Transverse colon (tissue), 4 donors: ENCODE data around the gene PTTG2. TPM values are rescaled to one million over a fixed set of nuclear protein-coding genes. Genes with fewer than 3 reads are reported as not detected.

Experiments
- DNase-seq: peaks from one replicate; pipeline ENCODE4 v3.0.0-alpha.2; 2019
- H3K27ac ChIP-seq, 4 donors: fragments of 200-600 bp; sonication (generic); 2 replicates each; pipeline ENCODE4 v1.5.1; 2016 to 2018; ENCODE audit warnings: inconsistent platforms in 4 of 4
- H3K27me3 ChIP-seq: fragments of 200-600 bp; sonication (generic); 2 replicates; pipeline ENCODE4 v1.5.1; 2017; ENCODE audit warnings: inconsistent platforms
- H3K36me3 ChIP-seq, 4 donors: fragments of 200-600 bp; sonication (generic); 2 replicates each; pipeline ENCODE4 v1.5.1; 2017 to 2019; ENCODE audit warnings: inconsistent platforms in 4 of 4
- H3K4me1 ChIP-seq, 4 donors: fragments of 200-600 bp; sonication (generic); 2 replicates each; pipeline ENCODE4 v1.5.1; 2017 to 2020; ENCODE audit warnings: inconsistent platforms in 4 of 4
- H3K4me3 ChIP-seq, 4 donors: fragments of 200-600 bp; sonication (generic); 1 replicate in 1 of 4; 2 replicates in 3 of 4; pipeline versions ENCODE4 v1.5.1 to v1.6.1; 2017 to 2019; ENCODE audit warnings: inconsistent platforms in 4 of 4
- H3K9me3 ChIP-seq, 2 donors: fragments of 200-600 bp; sonication (generic); 2 replicates each; pipeline ENCODE4 v1.5.1; 2017 to 2019; ENCODE audit warnings: inconsistent platforms in 2 of 2
- EP300 ChIP-seq: sonication (generic); formaldehyde crosslinking; IDR thresholded peaks from one replicate; pipeline ENCODE4 v1.6.1; 2017; ENCODE audit warnings: antibody characterized with exemption, low read depth
- POLR2A ChIP-seq: fragments of 450-650 bp; IDR thresholded peaks from one replicate; pipeline ENCODE4 v1.6.1; 2016; ENCODE audit warnings: antibody characterized with exemption, mild to moderate bottlenecking, moderate library complexity
- POLR2AphosphoS5 ChIP-seq, 3 donors: sonication (generic); formaldehyde crosslinking; IDR thresholded peaks; one replicate each; pipeline ENCODE4 v1.6.1; 2016; ENCODE audit warnings: antibody characterized with exemption in 3 of 3
- WGBS, 2 donors: methylation state at CpG; one replicate each; pipeline ENCODE4 v1.1.5; 2018; ENCODE audit warnings: low coverage in 1 of 2; 5-methylcytosine and 5-hydroxymethylcytosine counted together
- in situ Hi-C, 4 donors: fragments of 200-750 bp; cut with MboI; loops; one replicate each; pipeline versions ENCODE4 v1.15.0 to v1.15.1; 2017; ENCODE audit warnings: low sequenced_read_pairs in 3 of 4, low pct_ligation_motif_present in 1 of 4, low pct_unique_long_range_greater_than_20kb in 1 of 4
- intact Hi-C: fragments of 100-400 bp; cut with DNase I; formaldehyde crosslinking; loops from one replicate; pipeline ENCODE4 v1.15.1; 2023; ENCODE audit warnings: low total_unique reads
- total RNA-seq, 4 donors: library from RNA; depleted of rRNA; stranded (reverse); fragments of >200 nt; gene quantifications; one replicate each; pipeline ENCODE4 v1.1.0, GENCODE V29; 2016
- TF ChIP-seq, protein P1 (sequence below), 5 experiments: fragments of 200-600 bp in 3 of 5; fragments of 450-650 bp in 2 of 5; sonication (generic) in 3 of 5; IDR thresholded peaks; 1 replicate in 2 of 5; 2 replicates in 3 of 5; pipeline ENCODE4 v1.5.1; 2016 to 2017; ENCODE audit warnings: antibody characterized with exemption in 5 of 5, inconsistent platforms in 3 of 5, mild to moderate bottlenecking in 2 of 5, moderate library complexity in 1 of 5

Gene PTTG2
- total RNA-seq, 4 donors from 2014 or later: 2.6 to 3.8 TPM; not detected in 2

- 64 to 68% methylated on average over 5 to 7 of the region's 7 CpGs for WGBS, 2 donors
- in situ Hi-C loops: no loop called here
Measured at GRCh38 chr4:37936889-37937498, 23.2 kb upstream of the PTTG2 start.

DNA sequence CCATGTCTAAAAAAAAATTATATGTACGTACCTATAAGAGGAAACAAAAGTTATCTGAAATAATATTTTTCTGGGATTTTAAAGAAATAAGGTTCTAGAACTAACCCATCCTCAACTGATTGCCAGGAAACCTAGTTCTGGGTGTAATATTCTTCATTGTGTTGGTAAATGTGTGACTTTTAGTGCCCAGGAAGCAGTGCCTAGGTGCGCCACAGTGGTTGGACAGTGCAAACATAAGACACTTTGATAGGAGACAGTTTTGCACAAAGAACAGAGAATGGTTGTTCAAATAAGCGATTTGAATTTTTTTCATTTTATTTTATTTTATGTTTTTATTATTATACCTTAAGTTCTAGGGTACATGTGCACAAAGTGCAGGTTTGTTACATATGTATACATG is 22.0 kb upstream of the PTTG2 start:
- in situ Hi-C loops: no loop called here
- intact Hi-C loops: no loop called here
- no peak overlapping the region for H3K27ac ChIP-seq
- H3K4me3 ChIP-seq: no peak overlapping the region
- H3K4me1 ChIP-seq: peaks cover 0 to 4% (median 0%) of the 10 kb centered on the region in 4 donors
- H3K9me3 ChIP-seq: no peaks in the 10 kb centered on the region
- no peaks in the 10 kb centered on the region for H3K27me3 ChIP-seq
- DNase-seq: no peak
- TF ChIP-seq EP300 (no peak), POLR2A (no peak), POLR2AphosphoS5 (IDR thresholded peaks at IDR 0.05) (no peak)
- TF ChIP-seq, protein P1, sequence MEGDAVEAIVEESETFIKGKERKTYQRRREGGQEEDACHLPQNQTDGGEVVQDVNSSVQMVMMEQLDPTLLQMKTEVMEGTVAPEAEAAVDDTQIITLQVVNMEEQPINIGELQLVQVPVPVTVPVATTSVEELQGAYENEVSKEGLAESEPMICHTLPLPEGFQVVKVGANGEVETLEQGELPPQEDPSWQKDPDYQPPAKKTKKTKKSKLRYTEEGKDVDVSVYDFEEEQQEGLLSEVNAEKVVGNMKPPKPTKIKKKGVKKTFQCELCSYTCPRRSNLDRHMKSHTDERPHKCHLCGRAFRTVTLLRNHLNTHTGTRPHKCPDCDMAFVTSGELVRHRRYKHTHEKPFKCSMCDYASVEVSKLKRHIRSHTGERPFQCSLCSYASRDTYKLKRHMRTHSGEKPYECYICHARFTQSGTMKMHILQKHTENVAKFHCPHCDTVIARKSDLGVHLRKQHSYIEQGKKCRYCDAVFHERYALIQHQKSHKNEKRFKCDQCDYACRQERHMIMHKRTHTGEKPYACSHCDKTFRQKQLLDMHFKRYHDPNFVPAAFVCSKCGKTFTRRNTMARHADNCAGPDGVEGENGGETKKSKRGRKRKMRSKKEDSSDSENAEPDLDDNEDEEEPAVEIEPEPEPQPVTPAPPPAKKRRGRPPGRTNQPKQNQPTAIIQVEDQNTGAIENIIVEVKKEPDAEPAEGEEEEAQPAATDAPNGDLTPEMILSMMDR (IDR thresholded peaks at IDR 0.05): no peak
- no peaks in the 10 kb centered on the region for H3K36me3 ChIP-seq
- WGBS, 2 donors: 68 to 73% methylated on average over 3 of the region's 3 CpGs

More at GRCh38 chr4:37936889-37937498, 23.2 kb upstream of the PTTG2 start:
- no peaks in the 10 kb centered on the region for H3K9me3 ChIP-seq
- intact Hi-C loops: no loop called here
- H3K27me3 ChIP-seq: no peaks in the 10 kb centered on the region
- no peak overlapping the region for H3K27ac ChIP-seq
- no peaks in the 10 kb centered on the region for H3K36me3 ChIP-seq
- TF ChIP-seq POLR2AphosphoS5 (IDR thresholded peaks at IDR 0.05): no peak
- no peak for TF ChIP-seq EP300
- no peak for TF ChIP-seq POLR2A
- TF ChIP-seq, protein P1 (IDR thresholded peaks at IDR 0.05): no peak
- H3K4me1 ChIP-seq: peaks cover 0 to 4% (median 0%) of the 10 kb centered on the region in 4 donors
- H3K4me3 ChIP-seq: no peak overlapping the region
- no peak for DNase-seq

DNA sequence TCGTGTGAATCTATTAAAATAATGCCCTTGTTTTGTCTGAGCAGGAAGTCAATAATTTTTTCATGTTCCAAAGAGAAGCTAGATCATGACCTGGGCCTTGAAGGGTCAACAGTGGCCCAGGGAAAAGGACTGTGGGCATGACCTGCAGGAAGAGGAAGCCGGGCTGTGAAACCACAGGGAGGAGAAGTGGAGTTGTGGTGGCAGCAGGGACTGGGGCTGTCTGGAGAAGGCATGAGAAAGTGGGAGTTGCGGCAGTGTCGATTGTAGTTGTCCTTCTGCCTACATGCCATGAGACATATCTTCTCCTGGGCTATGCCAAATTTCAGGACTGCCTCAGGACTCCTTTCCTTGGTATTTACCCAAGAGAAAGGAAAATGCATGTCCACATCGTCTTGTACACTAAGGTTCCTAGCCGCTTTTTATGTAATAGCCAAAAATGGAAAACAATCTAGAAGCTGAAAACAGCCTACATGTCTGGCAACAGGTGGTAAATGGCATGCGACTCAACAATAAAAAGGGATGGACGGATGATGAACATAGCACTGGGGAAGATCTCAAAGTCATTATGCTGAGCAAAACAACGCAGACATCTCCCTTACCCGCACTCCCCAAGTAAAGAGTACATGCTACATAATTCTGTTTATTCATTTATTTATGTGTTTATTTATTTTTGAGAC is 13.6 kb upstream of the PTTG2 start:
- DNase-seq: peak; percentile 30
- Histone ChIP-seq H3K9me3 (no peaks in the 10 kb centered on the region), H3K27ac (no peak overlapping the region), H3K4me3 (no peak overlapping the region), H3K36me3 (no peaks in the 10 kb centered on the region), H3K4me1 (peaks cover under 1 to 19% (median 6%) of the 10 kb centered on the region in 4 donors), H3K27me3 (no peaks in the 10 kb centered on the region)
- no peak for TF ChIP-seq POLR2A
- no peak for TF ChIP-seq EP300
- TF ChIP-seq, protein P1 (IDR thresholded peaks at IDR 0.05): no peak
- no peak for TF ChIP-seq POLR2AphosphoS5 (IDR thresholded peaks at IDR 0.05)
- intact Hi-C loops (no loop called here), in situ Hi-C loops (no loop called here)
- WGBS, 2 donors: 82 to 89% methylated on average over 7 to 10 of the region's 10 CpGs

- Histone ChIP-seq H3K4me1 (peaks cover 5 to 25% (median 9%) of the 10 kb centered on the region in 4 donors), H3K27ac (no peak overlapping the region), H3K9me3 (no peaks in the 10 kb centered on the region), H3K4me3 (no peak overlapping the region), H3K36me3 (no peaks in the 10 kb centered on the region), H3K27me3 (no peaks in the 10 kb centered on the region)
- WGBS, 2 donors: 68 to 83% methylated on average over 3 to 4 of the region's 4 CpGs
- intact Hi-C loops (no loop called here), in situ Hi-C loops (no loop called here)
- no peak for TF ChIP-seq EP300
- no peak for TF ChIP-seq POLR2AphosphoS5 (IDR thresholded peaks at IDR 0.05)
- TF ChIP-seq, protein P1 (IDR thresholded peaks at IDR 0.05): no peak
- TF ChIP-seq POLR2A: no peak
- DNase-seq: no peak
Measured at GRCh38 chr4:37948542-37948941, 11.7 kb upstream of the PTTG2 start.
